NCI-H1092 treated with DMSO at 0.1 percent for 48 hours (cell line): ENCODE measurements around the gene CMIP.
"Not testable (repeated sequence)": the region's sequence is repeated elsewhere in the genome, so short reads cannot be mapped to it uniquely, and the experiment has no call there.

ENCODE experiments used
- DNase-seq: peaks from one replicate; lab custom pipeline; 2025; lab: John Stamatoyannopoulos, UW

The CMIP gene

GRCh38 chr16:81517629-81518438 is 73.2 kb downstream of the CMIP start:
- no peak for DNase-seq

GRCh38 chr16:81518439-81518757 is 73.8 kb downstream of the CMIP start:
- DNase-seq = no peak

- no peak for DNase-seq
Measured at GRCh38 chr16:81519301-81520150, 74.9 kb downstream of the CMIP start.

GRCh38 chr16:81520151-81520470 is 75.5 kb downstream of the CMIP start:
- DNase-seq = no peak

- no peak for DNase-seq
Measured at GRCh38 chr16:81520560-81521135, 76.0 kb downstream of the CMIP start.

- DNase-seq = no peak
Measured at GRCh38 chr16:81521141-81521626, 76.6 kb downstream of the CMIP start.

GRCh38 chr16:81522108-81522701 is 77.6 kb downstream of the CMIP start:
- DNase-seq = no peak

GRCh38 chr16:81522851-81523250 is 78.2 kb downstream of the CMIP start:
- not testable (repeated sequence) for DNase-seq

- DNase-seq = no peak
Measured at GRCh38 chr16:81523387-81524115, 78.9 kb downstream of the CMIP start.

GRCh38 chr16:81524382-81524781 is 79.8 kb downstream of the CMIP start:
- DNase-seq = no peak

- DNase-seq = not testable (repeated sequence)
Measured at GRCh38 chr16:81524885-81525284, 80.3 kb downstream of the CMIP start.

- no peak for DNase-seq
Measured at GRCh38 chr16:81526199-81526598, 81.6 kb downstream of the CMIP start.

GRCh38 chr16:81526935-81527334 is 82.3 kb downstream of the CMIP start:
- DNase-seq = no peak

- DNase-seq = no peak
Measured at GRCh38 chr16:81527477-81528178, 83.0 kb downstream of the CMIP start.

- no peak for DNase-seq
Measured at GRCh38 chr16:81528256-81528655, 83.6 kb downstream of the CMIP start.

GRCh38 chr16:81530296-81530721 is 85.7 kb downstream of the CMIP start:
- no peak for DNase-seq

- no peak for DNase-seq
Measured at GRCh38 chr16:81530814-81531213, 86.2 kb downstream of the CMIP start.

- DNase-seq = no peak
Measured at GRCh38 chr16:81531419-81531821, 86.8 kb downstream of the CMIP start.

- no peak for DNase-seq
Measured at GRCh38 chr16:81532491-81533174, 88.0 kb downstream of the CMIP start.

GRCh38 chr16:81533175-81533507 is 88.5 kb downstream of the CMIP start:
- DNase-seq = no peak
